Activated T-helper 1 cell treated with Interleukin-2 at 50 U/mL for 16 hours (primary cell): ENCODE measurements around the gene VDR.

Source experiments
- DNase-seq: peaks from one replicate; pipeline ENCODE4 v3.0.0-alpha.2; 2020; ENCODE audit warnings: low read depth

The VDR gene

GRCh38 chr12:47868552-47869031 lies 36.2 kb downstream of the VDR start:
- DNase-seq, result no peak

- DNase-seq, result no peak
Observed at GRCh38 chr12:47868041-47868440, 36.8 kb downstream of the VDR start.

GRCh38 chr12:47867495-47867941 lies 37.3 kb downstream of the VDR start:
- DNase-seq, result no peak

- DNase-seq, result no peak
Observed at GRCh38 chr12:47864646-47865235, 40.1 kb downstream of the VDR start.

- no peak for DNase-seq
Observed at GRCh38 chr12:47863985-47864384, 40.8 kb downstream of the VDR start.

- DNase-seq, result no peak
Observed at GRCh38 chr12:47863467-47863866, 41.3 kb downstream of the VDR start.

- DNase-seq, result no peak
Observed at GRCh38 chr12:47862881-47863280, 41.9 kb downstream of the VDR start.

GRCh38 chr12:47862167-47862750 lies 42.5 kb downstream of the VDR start:
- no peak for DNase-seq

GRCh38 chr12:47860873-47861272 lies 43.9 kb downstream of the VDR start:
- DNase-seq, result no peak

GRCh38 chr12:47860279-47860841 lies 44.4 kb downstream of the VDR start:
- no peak for DNase-seq

GRCh38 chr12:47858511-47859266 lies 46.1 kb downstream of the VDR start:
- DNase-seq, result no peak

- DNase-seq, result no peak
Observed at GRCh38 chr12:47856721-47857575, 47.8 kb downstream of the VDR start.

- DNase-seq, result no peak
Observed at GRCh38 chr12:47856094-47856493, 48.7 kb downstream of the VDR start.

- no peak for DNase-seq
Observed at GRCh38 chr12:47855502-47855901, 49.3 kb downstream of the VDR start.

- DNase-seq, result no peak
Observed at GRCh38 chr12:47854531-47854930, 50.3 kb downstream of the VDR start.

- no peak for DNase-seq
Observed at GRCh38 chr12:47852096-47852571, 52.7 kb downstream of the VDR start.

GRCh38 chr12:47851303-47851952 lies 53.4 kb downstream of the VDR start:
- DNase-seq, result no peak

- no peak for DNase-seq
Observed at GRCh38 chr12:47850153-47851084, 54.4 kb downstream of the VDR start.

- no peak for DNase-seq
Observed at GRCh38 chr12:47849261-47849660, 55.5 kb downstream of the VDR start.

GRCh38 chr12:47848853-47849252 lies 55.9 kb downstream of the VDR start:
- no peak for DNase-seq
